GM20431 (cell line): Measurements from ENCODE around the gene GADD45GIP1.
"Not testable (repeated sequence)": the region's sequence is repeated elsewhere in the genome, so short reads cannot be mapped to it uniquely, and the experiment has no call there.

Experiments
- in situ Hi-C: fragments of 300-500 bp; cut with MseI, MboI; formaldehyde crosslinking; loops from one replicate; pipeline ENCODE4 v1.15.0; 2020; ENCODE audit warnings: low sequenced_read_pairs; ENCODE audit not compliant: unreplicated experiment

Gene GADD45GIP1

DNA sequence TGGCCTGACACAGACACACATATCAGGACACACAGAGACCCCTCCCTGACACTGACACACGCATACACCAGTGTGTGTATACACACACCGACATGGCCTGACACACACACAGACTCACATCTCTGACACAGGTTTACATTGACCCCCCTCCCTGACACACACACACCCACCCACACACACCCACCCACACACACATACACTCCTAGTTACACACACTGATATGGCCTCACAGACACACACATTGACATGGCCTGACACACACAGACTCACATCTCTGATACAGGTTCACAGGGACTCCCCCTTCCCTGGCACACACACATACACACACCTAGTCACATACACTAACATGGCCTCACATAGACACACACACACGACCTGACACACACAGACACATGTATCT lies 33.8 kb upstream of the GADD45GIP1 start:
- in situ Hi-C loops, result no loop called here

DNA sequence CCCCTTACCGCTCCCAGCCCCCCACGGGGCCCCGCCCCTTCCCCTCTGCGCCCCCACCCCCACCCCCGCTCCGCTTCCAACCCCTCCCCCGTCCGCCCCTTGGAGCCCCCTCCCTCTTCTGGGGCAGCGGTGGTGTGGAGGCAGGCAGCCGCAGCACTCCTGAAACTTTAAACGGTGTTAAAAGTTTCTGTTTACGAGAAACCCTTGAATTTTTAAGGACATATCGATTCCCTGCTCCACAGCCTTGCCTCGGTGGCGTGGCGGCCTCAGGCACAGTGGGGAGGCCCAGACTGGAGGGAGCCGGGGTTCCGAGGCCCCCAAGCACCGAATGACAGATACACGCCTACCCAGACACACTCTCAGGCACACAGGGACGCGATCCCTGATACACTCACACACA lies 33.4 kb upstream of the GADD45GIP1 start:
- in situ Hi-C loops, result no loop called here

DNA sequence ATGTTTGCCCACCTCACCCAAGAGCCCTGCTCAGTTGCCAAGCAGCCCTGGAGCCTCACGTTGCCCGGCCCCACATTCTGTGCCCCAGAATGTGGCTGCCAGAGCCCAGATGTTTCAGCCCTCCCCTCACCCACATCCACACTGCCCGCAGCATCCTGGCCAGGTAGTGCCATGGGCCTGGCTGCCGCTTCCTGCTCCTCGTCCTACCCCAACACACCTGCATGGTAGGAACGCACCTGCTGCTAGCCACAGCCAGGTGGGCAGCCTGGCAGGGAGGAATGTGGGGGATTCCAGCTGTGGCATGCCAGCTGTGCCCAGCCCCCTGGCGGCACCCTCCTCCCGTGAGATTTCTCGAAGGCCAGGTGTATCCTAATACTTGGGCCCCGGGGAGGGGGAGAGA lies 30.8 kb upstream of the GADD45GIP1 start:
- in situ Hi-C loops, result loop anchor here (10.0 kb wide), 1 partner anchor 97 kb away; no protein-coding TSS in a partner anchor

DNA sequence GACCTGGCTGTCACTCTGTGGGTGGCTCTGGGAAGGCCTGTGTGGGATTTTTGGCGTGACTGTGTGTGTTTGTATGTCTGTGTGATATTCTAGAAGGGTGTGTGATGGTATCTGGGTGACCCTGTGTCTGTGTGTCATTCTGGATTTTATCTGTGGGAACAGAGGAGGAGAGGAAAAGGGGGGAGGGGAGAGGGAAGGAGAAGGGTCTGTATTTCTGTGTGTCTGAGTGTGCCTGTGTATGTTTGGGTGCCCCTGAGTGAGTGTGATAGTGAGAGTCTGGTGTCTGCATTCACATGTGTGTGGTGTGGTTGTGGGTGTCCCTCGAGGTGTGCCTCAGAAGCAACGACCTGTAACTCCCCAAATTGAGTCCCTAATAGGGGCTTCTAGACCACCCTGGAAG lies 30.2 kb upstream of the GADD45GIP1 start:
- in situ Hi-C loops, result loop anchor here (10.0 kb wide), 1 partner anchor 98 kb away; no protein-coding TSS in a partner anchor

DNA sequence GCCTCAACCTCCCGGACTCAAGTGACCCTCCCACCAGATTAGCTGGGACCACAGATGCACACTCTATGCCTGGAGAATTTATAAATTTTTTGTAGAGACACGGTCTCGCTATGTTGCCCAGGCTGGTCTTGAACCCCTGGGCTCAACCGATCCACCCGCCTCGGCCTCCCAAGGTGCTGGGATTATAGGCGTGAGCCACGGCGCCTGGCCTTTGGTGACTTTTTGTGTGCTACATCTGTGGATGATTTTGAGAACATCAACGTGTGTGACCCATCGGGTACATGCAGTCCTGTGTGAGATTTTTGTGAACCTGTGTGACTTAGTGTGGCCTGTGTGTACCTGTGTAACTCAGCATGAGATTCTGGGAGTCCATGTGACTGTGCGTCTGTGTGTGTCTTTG lies 29.7 kb upstream of the GADD45GIP1 start:
- in situ Hi-C loops, result loop anchor here (10.0 kb wide), 1 partner anchor 98 kb away; no protein-coding TSS in a partner anchor

DNA sequence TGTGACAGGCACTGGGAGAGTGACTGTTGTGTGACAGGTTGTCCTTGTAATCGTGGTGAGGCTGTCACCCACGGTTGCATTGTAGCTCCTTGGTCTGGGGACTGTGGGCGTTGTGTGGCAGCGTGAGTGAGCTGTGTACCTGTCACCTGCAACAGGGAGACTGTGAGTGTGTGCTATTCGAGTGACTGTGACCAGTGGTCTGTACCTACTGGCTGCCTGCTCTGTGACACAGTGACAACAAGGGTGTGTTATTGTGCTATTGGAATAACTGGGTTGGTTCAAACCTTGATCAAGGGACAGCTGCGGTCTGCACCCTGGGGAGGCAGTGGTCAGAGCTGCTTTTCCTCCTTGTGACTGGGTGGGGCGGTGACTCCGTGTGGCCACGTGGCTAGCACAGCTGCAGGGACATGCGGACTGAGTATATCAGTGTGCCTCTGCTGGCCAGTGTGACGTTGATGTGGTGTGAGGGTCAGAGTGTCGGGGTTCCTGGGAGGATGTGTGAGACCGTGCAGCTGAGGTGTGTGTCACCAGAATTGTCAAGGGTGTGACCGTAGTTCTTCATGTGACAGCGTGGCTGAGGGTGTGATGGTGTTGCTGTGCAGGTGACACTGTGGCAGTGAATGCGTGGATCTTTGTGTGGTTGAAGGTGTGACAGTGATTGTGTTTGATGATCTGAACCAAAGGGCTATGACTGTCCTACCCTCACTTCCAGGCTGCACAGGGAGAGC lies 28.2 kb upstream of the GADD45GIP1 start:
- in situ Hi-C loops, result loop anchor here (10.0 kb wide), 1 partner anchor 100 kb away; no protein-coding TSS in a partner anchor

DNA sequence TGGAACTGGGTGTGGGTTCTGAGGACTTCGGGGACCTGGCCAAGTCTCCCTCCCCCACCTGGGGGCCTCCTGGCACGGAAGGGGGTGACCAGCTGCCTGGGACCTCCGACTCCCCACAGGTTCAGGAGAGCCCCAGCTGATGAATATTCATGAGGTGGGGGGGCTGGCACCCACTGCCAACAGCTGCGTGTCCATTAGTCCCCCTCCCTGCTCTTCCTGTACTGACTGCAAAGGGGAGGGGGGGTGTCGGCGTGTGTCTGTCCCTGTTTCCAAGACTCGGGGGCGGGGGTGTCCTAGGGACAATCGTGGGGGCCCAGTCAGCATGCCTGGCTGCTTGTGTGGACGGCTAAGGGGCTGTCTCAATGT lies 27.6 kb upstream of the GADD45GIP1 start:
- in situ Hi-C loops, result loop anchor here (10.0 kb wide), 1 partner anchor 100 kb away; no protein-coding TSS in a partner anchor

DNA sequence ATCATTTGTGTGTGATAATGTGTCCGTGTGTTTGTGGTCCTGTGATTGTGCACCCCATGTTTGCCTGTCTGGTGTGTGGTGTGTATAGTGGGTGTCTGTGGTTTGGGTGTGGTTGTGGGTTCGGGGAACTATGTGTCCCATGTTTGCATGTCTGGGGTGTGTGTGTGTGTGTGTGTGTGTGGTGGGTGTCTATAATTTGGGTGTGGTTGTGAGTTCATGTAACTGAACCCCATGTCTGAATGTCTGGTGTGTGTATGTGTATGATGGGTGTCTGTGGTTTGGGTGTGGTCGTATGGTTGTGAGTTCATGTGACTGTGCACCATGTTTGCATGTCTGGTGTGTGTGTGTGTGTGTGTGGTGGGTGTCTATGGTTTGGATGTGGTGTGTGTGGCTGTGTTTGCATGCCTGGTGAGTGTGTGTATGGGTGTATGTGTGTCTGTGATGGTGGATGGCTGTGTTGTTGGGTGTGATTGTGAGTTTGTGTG lies 27.2 kb upstream of the GADD45GIP1 start:
- in situ Hi-C loops, result loop anchor here (10.0 kb wide), 1 partner anchor 101 kb away; no protein-coding TSS in a partner anchor

DNA sequence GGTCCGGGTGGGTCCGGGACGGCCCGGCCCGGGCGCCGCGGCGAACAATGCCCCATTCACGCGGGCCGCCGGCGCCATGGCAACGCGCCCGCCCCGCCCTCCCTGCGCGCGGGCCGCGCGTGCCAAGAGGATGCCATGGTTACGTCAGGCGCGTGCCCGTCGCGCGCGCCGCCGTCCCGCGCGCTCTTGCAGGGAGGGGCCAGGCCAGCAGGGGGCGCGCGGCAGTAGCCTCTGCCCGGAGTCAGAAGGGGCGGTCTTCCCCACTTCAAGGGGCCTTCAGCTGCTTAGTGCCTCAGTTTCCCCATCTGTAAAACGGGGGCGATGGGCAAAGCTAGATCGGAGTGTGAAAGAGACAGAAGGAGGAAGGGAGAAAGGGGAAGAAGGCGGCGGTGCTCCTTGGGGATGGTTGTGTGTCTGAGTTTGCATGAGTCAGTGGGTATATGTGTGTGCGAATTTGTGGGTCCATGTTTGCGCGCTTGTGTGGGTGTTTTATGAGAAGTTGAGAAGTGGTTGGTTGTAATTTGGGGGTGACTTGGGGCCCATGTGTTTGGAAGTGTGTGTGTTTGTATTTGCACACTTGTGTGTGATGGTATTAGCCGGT lies 26.6 kb upstream of the GADD45GIP1 start:
- in situ Hi-C loops, result loop anchor here (10.0 kb wide), 1 partner anchor 101 kb away; no protein-coding TSS in a partner anchor

DNA sequence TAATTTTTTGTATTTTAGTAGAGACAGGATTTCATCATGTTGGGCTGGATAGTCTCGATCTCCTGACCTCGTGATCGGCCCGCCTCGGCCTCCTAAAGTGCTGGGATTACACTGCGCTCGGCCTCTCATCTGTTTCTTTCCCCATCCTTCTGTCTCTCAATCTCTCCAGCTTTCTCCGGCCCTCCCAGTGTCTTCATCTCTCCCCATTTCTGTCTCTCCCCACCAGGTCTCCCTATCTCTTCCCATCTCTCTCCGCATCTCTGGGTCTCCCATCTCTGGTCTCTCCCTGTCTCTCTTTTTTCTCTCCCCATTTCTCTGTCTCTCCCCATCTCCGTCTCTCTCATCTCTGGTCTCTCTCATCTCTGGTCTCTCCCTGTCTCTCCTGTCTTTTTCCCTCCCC lies 26.1 kb upstream of the GADD45GIP1 start:
- in situ Hi-C loops, result loop anchor here (10.0 kb wide), 1 partner anchor 102 kb away; no protein-coding TSS in a partner anchor

DNA sequence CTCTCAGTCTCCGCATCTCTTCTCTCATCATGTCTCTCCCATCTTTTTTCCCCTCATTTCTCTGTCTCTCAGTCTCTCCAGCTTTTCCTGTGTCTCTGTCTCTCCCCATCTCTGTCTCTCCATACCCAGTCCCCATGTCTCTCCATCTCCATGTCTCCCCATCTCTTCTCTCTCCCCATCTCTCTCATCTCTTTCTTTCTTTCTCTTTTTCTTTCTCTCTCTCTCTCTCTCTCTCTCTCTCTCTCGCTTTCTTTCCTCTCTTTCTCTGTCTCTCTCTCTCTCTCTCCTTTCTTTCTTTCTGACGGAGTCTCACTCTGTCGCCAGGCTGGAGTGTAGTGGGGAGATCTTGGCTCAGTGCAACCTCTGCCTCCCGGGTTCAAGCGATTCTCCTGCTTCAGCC lies 25.6 kb upstream of the GADD45GIP1 start:
- in situ Hi-C loops, result loop anchor here (10.0 kb wide), 1 partner anchor 102 kb away; no protein-coding TSS in a partner anchor

DNA sequence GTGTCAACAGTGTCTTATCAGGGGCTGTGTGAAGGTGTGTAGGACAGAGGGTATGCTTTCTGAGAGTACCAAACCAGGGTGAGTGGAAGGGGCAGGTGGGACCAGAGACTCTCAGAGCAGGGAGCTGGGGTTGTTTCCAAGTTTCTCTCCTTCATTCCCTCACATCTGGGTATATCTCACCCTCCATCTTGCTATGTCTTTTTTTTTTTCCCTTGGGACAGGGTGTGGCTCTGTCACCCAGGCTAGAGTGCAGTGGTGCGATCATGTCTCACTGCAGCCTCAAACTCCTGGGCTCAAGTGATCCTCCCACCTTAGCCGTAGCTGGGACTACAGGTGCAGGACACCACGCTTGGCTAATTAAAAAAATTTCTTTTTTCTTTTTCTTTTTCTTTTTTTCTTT lies 23.0 kb upstream of the GADD45GIP1 start:
- in situ Hi-C loops, result loop anchor here (10.0 kb wide), 1 partner anchor 105 kb away; no protein-coding TSS in a partner anchor

DNA sequence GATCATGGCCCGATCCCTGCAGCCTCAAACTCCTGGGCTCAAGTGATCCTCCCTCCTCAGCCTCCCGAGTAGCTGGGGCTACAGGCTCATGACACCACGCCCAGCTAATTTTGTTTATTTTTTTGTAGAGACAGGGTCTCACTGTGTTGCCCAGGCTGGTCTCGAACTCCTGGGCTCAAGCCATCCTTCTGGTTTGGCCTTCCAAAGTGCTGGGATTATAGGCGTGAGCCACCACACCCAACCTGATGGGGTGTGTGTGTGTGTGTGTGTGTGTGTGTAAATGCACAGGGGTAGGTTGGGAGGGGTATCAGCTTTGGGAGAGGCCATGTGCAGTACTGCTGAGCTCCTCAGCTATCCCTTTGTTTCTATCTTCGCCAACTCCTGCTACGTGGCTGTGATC lies 19.1 kb upstream of the GADD45GIP1 start:
- in situ Hi-C loops, result not testable (repeated sequence)

DNA sequence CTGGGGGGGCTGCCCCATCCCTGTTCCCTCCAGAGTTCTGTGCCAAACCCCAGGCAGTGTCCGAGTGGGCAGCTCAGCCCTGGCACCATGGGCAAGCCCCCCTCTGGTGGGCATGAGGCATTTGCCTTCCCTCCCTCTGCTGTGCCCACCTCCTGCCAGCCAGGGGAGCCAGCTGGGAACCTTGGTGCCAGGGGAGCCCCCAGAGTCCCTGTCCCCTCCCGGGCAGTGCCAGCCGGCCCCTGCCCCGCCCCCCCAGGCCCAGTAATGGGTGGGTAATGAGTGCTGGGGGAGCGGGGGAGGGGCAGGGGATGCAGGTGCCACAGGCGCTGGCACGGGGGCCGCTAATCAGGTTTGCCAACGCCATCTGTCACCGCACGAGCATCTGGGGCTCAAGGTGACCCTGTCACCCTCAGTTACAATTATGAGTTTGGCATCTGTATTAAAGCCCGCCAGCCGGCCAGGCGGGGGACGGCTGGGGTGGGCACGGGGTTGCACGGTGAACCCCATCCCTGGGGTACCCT lies 18.3 kb upstream of the GADD45GIP1 start:
- in situ Hi-C loops, result no loop called here

DNA sequence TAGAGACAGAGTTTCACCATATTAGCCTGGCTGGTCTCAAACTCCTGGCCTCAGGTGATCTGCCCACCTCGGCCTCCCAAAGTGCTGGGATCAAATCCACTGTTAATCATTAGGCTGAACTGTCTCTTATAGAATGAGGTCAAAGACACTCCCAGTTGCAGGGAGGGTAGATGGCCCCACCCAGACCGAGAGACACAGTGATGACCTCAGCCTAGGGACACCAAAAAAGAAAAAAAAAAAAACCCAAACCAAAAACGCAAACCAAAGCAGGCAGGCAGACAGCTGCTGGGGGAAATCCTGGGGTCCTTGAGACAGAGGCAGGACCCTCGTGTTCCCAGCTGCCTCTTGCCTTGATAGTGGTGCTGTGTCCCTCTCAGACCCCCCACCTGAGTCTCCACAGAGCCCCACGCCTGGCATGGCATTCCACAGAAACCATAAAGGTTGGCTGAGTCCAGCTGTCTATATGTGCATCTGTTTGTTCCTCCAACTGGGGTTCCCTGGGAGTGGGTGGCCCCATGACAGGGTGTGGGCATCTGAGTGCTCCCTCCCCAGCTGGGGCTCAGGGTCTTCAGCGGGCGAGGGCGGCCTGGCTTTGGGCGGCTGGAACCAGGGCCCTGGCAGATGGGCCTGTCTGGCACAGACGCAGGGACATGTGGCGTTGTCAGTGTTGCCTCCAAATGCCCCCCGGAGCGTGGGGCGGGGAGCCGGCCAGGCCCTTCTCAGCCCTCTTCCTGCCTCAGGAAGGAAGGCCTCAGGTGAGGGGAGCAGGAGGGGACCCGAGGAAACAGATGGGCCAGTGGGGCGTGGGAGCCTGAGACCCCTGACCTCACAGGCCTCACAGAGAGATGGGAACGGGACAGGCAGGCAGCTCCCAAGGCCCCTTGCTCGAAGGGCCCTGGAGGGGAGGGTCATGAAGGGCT lies 17.5 kb upstream of the GADD45GIP1 start:
- in situ Hi-C loops, result no loop called here

DNA sequence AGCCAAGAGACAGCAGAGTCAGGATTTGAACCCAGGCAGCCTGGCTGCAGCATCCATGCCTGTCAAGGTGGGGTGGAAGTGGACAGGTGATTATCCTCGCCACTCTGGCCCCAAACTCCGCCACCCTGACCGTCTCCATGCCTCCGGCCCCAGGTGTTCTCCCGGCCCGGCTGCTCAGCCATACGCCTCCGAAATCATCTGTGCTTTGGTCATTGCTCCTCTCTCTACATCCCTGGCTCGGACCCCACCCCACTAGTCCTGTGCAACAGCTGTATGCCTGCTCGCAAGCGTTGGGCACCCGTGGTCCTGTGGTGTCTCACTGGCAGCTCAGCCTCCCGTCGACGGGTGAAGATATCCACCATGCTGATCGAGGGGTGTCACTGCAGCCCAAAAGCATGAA lies 16.2 kb upstream of the GADD45GIP1 start:
- in situ Hi-C loops, result no loop called here

DNA sequence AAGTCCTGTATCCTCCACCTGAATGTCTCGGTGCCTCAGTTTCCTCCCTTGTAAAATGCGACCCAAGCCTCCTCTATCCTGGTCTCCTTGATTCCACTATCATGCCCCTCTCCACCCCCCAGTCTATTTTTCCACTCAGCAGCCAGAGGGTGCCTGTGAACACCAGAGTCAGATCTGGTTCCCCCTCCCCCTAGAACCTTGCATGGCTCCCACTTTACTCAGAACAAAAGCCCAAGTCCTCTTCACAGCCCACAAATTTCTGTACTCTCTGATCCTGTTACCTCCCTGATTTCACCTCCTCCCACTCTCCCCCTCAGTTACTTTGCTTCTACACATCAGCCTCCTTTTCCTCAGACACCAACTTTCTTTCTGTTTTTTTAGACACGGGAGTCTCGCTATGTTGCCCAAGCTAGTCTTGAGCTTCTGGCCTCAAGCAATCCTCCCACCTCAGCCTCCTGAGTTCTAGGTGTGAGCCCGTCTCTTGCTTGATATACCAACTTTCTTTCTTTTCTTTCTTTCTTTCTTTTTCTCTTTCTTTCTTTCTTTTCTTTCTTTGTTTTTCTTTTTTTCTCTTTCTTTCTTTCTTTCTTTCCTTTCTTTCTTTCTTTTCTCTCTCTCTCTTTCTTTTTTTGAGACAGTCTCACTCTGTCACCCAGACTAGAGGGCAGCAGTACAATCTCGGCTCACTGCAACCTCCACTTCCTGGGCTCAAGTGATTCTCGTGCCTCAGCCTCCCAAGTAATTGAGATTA lies 13.2 kb upstream of the GADD45GIP1 start:
- in situ Hi-C loops, result no loop called here

DNA sequence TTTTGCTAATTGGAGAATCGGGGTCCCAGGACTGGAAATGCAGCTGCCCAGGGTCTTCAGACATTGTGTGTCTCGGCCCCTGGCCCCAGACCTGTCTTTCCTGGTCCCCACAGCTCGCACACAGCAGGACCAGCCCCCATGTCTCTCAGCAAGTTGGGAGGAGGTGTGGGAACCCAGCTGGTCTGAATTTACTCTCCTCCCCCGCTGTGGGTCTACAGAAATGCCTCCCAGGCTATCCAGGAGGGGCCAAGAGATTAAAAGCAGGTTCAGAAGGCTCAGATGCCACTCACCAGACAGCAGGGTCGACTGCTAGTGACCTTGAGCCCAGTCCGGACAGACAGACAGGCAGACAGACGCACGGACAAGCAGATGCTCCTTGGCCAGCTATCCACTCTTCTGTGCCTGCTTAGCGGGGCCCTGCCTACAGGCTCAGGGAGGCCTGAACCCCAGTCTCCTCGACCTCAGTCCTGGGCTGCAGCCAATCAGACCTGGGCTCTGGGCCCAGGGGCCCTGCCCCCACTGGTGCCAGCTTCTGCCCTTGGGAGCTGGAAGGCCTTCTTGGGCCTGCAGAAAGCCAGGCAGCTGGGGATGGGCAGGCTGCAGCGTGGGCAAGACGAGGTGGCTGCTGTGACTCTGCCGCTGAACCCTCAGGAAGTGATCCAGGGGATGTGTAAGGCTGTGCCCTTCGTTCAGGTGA lies 12.4 kb upstream of the GADD45GIP1 start, which contains the start of gene DAND5:
Gene DAND5, plus strand, starts transcription at position 285 of the 697 bp plus-strand sequence. Its CDS starts 85 bp downstream, at position 370.
- in situ Hi-C loops, result no loop called here
